ENCODE data around the gene AIG1.
"Not testable (repeated sequence)": the region's sequence is repeated elsewhere in the genome, so short reads cannot be mapped to it uniquely, and the experiment has no call there.

AIG1 gene

DNA sequence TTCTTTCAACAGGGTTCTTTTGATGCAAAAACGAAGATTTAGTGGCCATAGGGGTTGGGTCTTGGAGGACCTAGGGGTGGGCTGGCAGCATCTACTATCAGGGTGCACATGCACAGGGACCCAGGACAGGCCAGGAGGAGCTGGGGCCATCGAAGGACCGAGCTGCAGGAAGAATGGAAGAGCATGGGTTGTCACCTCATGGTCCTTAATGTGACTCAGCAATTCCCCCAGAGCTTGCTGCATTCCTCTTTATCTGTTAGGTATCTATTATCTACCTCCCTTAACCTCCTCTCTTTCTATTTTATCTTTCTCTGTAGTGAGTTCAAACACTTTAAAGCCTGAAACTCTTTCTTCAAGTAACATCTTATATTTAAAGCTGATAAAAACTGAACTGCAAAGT is 167.0 kb downstream of the AIG1 start:
- H3K36me3 ChIP-seq (ENCODE audit: insufficient read depth, low read length): no peaks in the 10 kb centered on the region
- no peak overlapping the region for H3K9ac ChIP-seq (ENCODE audit: low read depth, low read length)
- no peaks in the 10 kb centered on the region for H3K4me1 ChIP-seq (ENCODE audit: insufficient read depth, low read length)
- no peaks in the 10 kb centered on the region for H3K9me3 ChIP-seq (ENCODE audit: control insufficient read depth, insufficient read depth, low read length)

DNA sequence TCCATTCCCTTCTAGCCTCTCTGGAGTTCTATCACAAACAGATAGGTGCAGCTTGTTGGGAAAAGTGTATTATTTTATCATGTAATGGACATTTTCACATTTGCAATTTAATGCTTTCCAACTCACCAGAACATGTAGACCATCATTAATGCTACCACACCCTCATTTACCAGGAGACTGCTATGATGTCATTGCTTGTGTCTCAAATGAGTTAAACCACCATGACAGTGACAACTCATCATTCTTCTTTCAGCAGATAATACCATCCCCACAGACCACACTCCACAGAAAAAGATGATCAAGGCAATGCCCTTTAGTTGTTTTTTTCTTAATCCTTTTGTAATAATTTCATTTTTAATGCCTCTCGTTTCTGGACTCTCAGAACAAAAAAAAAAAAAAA is 168.7 kb downstream of the AIG1 start:
- no peaks in the 10 kb centered on the region for H3K36me3 ChIP-seq (ENCODE audit: insufficient read depth, low read length)
- no peak overlapping the region for H3K9ac ChIP-seq (ENCODE audit: low read depth, low read length)
- H3K9me3 ChIP-seq (ENCODE audit: control insufficient read depth, insufficient read depth, low read length): no peaks in the 10 kb centered on the region
- H3K4me1 ChIP-seq (ENCODE audit: insufficient read depth, low read length): no peaks in the 10 kb centered on the region

DNA sequence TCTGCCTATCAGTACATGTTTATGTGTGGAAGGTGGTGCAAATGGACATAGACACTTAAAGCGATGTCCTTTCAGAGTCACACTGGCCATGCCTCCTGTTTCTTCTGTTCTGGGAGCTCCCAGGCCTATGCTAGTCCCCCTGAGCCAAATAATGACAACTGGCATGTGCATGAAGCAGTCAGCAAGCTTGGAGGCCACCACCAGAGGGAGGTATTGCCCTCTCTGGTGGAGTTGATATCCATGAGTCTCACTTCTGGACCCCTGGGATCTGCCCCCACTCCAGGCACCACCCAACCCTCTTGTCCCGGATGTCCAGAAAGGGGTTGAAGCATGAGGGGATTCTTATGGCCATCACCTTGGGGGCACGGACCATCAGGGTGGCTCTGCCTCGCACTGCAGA is 172.2 kb downstream of the AIG1 start:
- H3K4me1 ChIP-seq (ENCODE audit: insufficient read depth, low read length): no peaks in the 10 kb centered on the region
- no peak overlapping the region for H3K9ac ChIP-seq (ENCODE audit: low read depth, low read length)
- no peaks in the 10 kb centered on the region for H3K9me3 ChIP-seq (ENCODE audit: control insufficient read depth, insufficient read depth, low read length)
- H3K36me3 ChIP-seq (ENCODE audit: insufficient read depth, low read length): no peaks in the 10 kb centered on the region

DNA sequence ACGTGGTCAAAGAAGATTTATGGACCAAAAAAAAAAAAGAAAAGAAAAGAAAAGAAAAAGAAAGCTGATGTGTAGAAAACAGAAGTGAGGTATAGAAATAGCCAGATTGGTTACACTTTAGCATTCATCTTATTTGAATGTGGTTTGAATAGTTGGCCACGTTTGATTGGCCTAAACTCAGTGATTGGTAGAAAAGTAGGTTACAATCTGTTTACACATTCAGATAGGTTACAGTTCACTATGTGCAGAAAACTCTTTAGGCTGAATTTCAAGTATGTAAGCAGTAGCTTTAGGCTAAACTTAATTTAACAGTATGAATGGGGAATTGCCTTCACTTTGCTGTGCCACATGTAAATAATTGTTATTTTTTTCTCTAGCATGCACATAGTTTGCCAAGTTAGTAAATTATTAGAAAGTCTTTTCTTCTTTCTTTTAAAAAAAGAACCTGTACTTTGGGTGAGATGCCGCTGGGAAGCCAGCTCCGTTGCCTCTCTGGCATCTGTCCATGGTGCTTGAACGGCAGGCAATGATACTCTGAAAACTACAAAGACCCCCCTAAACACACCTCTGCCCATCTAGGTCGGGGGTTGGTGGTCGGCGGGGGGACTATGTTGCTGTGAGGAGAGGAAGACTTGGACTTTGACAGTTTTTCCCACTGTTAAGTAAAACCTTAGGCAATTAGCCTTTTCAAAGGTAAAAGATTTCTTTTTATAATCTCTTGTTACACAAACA is 173.0 kb downstream of the AIG1 start:
- H3K4me1 ChIP-seq (ENCODE audit: insufficient read depth, low read length): no peaks in the 10 kb centered on the region
- H3K9ac ChIP-seq (ENCODE audit: low read depth, low read length): no peak overlapping the region
- no peaks in the 10 kb centered on the region for H3K9me3 ChIP-seq (ENCODE audit: control insufficient read depth, insufficient read depth, low read length)
- H3K36me3 ChIP-seq (ENCODE audit: insufficient read depth, low read length): no peaks in the 10 kb centered on the region

DNA sequence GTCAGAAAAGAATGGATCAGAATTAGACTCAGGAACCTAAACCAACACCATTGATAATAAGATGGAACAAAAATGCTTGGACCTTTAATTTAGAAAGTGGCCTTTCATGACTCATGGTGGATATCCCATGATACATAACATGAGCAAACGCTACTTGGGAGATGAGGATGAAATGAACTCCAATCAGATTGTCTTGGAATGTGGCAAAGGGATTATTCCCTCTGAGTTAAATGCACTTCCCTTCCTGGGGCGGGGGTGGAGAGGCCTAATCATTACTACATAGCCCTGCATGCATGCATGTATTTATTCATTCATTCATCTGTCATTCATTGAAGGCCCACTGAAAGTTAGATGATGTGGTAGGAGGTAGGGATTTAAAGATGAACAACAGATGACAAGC is 174.0 kb downstream of the AIG1 start:
- Histone ChIP-seq H3K4me1 (ENCODE audit: insufficient read depth, low read length) (no peaks in the 10 kb centered on the region), H3K9me3 (ENCODE audit: control insufficient read depth, insufficient read depth, low read length) (no peaks in the 10 kb centered on the region), H3K9ac (ENCODE audit: low read depth, low read length) (no peak overlapping the region), H3K36me3 (ENCODE audit: insufficient read depth, low read length) (no peaks in the 10 kb centered on the region)

DNA sequence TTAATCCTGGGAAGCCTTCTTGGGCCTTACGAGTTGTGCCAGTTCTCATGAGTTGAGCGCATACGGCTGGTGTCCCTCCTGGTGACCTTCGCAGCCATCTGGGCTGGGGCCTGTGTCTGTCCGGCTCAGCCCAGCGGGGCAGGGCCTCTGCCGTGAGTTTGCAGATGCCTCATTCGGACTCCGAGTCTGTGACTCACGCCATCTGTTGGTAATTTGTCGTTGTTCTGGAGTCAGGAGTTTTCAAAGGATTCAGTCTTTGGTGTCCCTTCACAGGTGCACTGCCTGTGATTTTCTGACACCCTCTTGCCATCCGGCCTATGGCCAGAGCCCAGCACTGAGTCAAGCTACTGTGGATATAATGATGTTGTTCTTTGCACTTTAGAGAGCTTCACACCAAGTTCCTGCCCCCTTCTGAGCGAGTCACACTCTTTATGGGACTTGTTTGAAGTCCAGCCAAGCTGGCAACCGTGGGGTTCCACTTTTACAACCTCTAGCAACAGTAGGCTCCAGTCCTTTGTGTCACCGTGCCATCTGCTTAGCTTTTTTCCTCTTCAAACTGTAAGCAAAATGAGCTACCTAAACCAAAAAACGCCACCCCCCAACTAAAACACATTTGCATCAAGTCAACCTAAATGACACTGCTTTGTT is 175.6 kb downstream of the AIG1 start:
- Histone ChIP-seq H3K9ac (ENCODE audit: low read depth, low read length) (no peak overlapping the region), H3K4me1 (ENCODE audit: insufficient read depth, low read length) (peaks cover 3% of the 10 kb centered on the region; the same call in 1 of the 2 replicates), H3K36me3 (ENCODE audit: insufficient read depth, low read length) (no peaks in the 10 kb centered on the region), H3K9me3 (ENCODE audit: control insufficient read depth, insufficient read depth, low read length) (no peaks in the 10 kb centered on the region)

DNA sequence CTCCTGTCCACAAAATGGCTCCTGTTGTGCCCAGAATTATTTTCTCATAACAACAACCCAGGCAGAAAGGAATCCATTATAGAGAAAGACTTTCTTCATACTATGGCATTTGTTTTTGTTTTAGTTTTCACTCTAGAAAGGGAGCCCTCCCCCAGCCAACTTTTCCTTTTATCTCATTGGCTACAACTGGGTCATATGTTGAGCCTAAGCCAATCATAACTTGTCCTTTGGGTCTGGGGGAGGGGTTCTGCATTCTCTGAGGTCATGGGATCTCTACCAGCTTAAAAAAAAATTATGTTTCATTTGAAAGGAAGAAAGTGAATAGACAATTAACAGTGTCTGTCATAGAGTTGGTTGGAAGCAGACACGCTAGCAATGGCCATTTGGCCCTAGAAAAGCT is 177.6 kb downstream of the AIG1 start:
- Histone ChIP-seq H3K9ac (ENCODE audit: low read depth, low read length) (no peak overlapping the region), H3K9me3 (ENCODE audit: control insufficient read depth, insufficient read depth, low read length) (no peaks in the 10 kb centered on the region), H3K36me3 (ENCODE audit: insufficient read depth, low read length) (no peaks in the 10 kb centered on the region), H3K4me1 (ENCODE audit: insufficient read depth, low read length) (peaks cover 3% of the 10 kb centered on the region; the same call in 1 of the 2 replicates)

DNA sequence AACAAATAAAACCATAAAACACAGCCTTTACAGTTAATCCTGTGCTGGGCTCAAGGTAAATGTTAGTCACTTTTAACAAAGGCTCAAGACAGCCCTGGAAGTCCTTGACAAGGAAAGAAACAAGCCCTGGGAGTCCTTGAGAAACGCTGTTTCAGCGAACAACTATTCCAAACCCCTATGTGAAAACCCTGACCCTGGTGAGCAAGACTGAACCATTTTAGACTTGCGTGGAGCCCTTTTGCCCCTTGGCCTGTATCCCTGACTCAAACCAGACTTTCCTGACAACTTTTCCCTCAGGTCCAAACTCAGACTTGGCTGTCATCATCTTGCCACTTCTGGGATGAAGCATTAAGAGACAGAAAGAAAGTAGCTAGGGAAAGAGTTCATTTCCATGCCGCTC is 180.4 kb downstream of the AIG1 start:
- peaks cover 3% of the 10 kb centered on the region; the same call in 1 of the 2 replicates for H3K4me1 ChIP-seq (ENCODE audit: insufficient read depth, low read length)
- no peak overlapping the region for H3K9ac ChIP-seq (ENCODE audit: low read depth, low read length)
- 0 out of 2 replicates have a peak, but pooled peaks cover 3% of the 10 kb centered on the region for H3K36me3 ChIP-seq (ENCODE audit: insufficient read depth, low read length)
- no peaks in the 10 kb centered on the region for H3K9me3 ChIP-seq (ENCODE audit: control insufficient read depth, insufficient read depth, low read length)

DNA sequence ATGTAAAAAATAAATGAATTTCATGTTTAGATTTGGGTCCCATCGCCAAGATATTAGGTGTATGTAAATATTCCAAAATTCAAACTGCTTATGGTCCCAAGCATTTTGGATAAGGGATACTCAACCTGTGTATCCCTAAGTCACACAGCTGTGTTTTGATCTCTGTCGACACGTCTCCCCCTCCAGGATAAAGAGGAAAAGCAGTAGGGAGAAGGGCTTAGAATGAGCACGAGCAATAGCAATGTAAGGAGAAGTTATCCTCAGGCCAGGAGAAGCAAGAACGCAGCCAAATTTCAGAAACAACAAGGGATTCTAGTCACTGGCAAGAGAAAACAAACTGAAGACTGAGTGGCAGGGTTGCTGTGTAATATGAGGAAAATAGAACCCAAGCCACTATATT is 181.2 kb downstream of the AIG1 start:
- Histone ChIP-seq H3K36me3 (ENCODE audit: insufficient read depth, low read length) (0 out of 2 replicates have a peak, but pooled peaks cover 3% of the 10 kb centered on the region), H3K4me1 (ENCODE audit: insufficient read depth, low read length) (peaks cover 3% of the 10 kb centered on the region; the same call in 1 of the 2 replicates), H3K9me3 (ENCODE audit: control insufficient read depth, insufficient read depth, low read length) (no peaks in the 10 kb centered on the region), H3K9ac (ENCODE audit: low read depth, low read length) (no peak overlapping the region)

DNA sequence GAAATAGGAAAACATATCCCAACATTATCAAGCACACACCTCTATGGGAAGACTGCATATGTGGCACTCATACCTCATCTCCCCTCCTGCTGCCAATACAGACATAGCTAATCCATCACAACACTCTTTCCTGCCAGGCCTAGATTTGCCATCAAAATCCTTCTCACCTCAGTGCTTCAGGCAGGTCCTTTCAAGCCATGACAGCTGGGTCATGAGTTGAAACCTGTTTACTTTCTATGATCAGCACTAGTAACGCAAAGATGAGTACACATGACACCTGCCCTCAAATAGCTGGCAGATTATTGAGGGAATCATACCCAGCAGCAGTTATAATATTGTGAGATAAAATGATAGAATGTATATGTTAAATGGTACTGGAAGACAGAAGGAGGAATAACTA is 183.1 kb downstream of the AIG1 start:
- Histone ChIP-seq H3K9me3 (ENCODE audit: control insufficient read depth, insufficient read depth, low read length) (no peaks in the 10 kb centered on the region), H3K4me1 (ENCODE audit: insufficient read depth, low read length) (peaks cover 3% of the 10 kb centered on the region; the same call in 1 of the 2 replicates), H3K9ac (ENCODE audit: low read depth, low read length) (no peak overlapping the region), H3K36me3 (ENCODE audit: insufficient read depth, low read length) (0 out of 2 replicates have a peak, but pooled peaks cover 3% of the 10 kb centered on the region)

DNA sequence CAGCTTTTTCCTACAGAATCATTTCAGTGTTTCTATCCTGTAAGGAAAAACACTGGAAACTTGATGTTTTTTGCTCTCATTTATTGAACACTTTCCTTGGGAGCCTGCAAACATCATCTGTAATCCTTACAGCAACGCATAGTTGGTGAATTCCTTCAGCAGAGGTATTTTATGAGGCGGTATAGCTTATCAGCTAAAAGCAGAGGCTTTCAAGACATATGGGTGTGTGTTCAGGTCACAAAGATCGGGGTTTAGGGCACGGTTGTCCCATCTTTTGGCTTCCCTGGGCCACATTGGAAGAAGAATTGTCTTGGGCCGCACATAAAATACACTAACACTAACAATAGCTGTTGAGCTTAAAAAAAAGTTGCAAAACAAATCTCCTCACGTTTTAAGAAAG is 185.0 kb downstream of the AIG1 start:
- H3K9ac ChIP-seq (ENCODE audit: low read depth, low read length): no peak overlapping the region
- 0 out of 2 replicates have a peak, but pooled peaks cover 3% of the 10 kb centered on the region for H3K36me3 ChIP-seq (ENCODE audit: insufficient read depth, low read length)
- H3K9me3 ChIP-seq (ENCODE audit: control insufficient read depth, insufficient read depth, low read length): no peaks in the 10 kb centered on the region
- peaks cover 3% of the 10 kb centered on the region; the same call in 1 of the 2 replicates for H3K4me1 ChIP-seq (ENCODE audit: insufficient read depth, low read length)

DNA sequence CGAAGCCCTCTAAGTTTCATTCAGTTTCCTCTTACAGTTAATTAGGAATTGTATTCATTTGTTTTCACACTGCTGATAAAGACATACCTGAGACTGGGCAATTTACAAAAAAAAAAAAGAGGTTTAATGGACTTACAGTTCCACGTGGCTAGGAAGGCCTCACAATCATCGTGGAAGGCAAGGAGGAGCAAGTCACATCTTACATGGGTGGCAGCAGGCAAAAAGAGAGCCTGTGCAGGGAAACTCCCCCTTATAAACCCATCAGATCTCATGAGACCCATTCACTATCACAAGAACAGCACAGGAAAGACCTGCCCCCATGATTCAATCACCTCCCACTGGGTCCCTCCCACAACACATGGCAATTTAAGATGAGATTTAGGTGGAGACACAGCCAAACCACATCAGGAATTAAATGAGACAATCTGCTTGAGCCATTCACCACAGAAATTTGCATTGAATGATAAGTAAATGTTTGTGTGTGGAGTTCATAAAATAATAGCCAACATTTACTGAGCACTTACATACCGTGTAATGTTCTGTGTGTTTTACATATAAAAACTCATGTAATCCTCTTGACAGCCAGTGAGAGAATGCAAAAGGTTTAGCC is 185.6 kb downstream of the AIG1 start:
- H3K9me3 ChIP-seq (ENCODE audit: control insufficient read depth, insufficient read depth, low read length); H3K4me1 ChIP-seq (ENCODE audit: insufficient read depth, low read length); H3K36me3 ChIP-seq (ENCODE audit: insufficient read depth, low read length); H3K9ac ChIP-seq (ENCODE audit: low read depth, low read length): not testable (repeated sequence)

DNA sequence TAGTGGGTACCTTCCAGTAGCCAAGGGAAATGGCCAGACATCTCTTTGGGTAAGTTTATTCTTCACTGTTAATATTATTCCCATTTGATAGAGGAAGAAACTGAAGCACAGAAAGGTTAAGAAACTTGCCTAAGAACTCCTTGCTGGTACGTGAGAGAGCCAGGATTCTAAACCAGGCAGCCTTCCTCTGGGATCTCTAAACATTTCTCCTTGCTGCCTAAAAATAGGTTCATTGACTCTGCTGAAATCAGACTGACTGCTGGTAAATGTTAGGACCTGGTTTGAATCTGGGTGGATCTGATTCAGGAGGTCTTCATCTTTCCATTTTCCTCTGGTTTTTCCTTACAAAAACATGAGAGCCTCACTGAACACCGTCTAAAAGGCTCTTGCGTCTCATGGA is 186.9 kb downstream of the AIG1 start:
- no peaks in the 10 kb centered on the region for H3K4me1 ChIP-seq (ENCODE audit: insufficient read depth, low read length)
- H3K9ac ChIP-seq (ENCODE audit: low read depth, low read length): no peak overlapping the region
- H3K36me3 ChIP-seq (ENCODE audit: insufficient read depth, low read length): 0 out of 2 replicates have a peak, but pooled peaks cover 3% of the 10 kb centered on the region
- no peaks in the 10 kb centered on the region for H3K9me3 ChIP-seq (ENCODE audit: control insufficient read depth, insufficient read depth, low read length)

DNA sequence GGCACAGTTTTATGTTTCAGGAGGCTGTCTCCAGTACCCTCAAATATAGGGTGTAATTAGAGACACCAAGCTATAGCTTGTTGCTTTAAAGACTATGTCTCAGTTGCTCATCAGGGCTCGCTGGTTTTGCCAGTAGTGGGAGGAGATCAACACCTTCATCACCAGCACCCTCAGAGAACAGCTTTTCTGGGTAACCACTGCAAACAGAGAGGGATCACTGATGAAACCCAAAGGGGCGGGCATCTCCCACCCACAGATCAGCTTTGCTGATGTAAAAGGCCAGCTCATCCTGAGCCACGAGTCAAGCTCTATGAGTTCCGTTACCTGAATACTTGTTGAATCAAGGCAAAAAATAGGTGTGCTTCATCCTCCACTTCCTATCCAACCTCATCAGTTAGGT is 187.7 kb downstream of the AIG1 start:
- 0 out of 2 replicates have a peak, but pooled peaks cover 3% of the 10 kb centered on the region for H3K36me3 ChIP-seq (ENCODE audit: insufficient read depth, low read length)
- no peak overlapping the region for H3K9ac ChIP-seq (ENCODE audit: low read depth, low read length)
- H3K4me1 ChIP-seq (ENCODE audit: insufficient read depth, low read length): no peaks in the 10 kb centered on the region
- H3K9me3 ChIP-seq (ENCODE audit: control insufficient read depth, insufficient read depth, low read length): no peaks in the 10 kb centered on the region

DNA sequence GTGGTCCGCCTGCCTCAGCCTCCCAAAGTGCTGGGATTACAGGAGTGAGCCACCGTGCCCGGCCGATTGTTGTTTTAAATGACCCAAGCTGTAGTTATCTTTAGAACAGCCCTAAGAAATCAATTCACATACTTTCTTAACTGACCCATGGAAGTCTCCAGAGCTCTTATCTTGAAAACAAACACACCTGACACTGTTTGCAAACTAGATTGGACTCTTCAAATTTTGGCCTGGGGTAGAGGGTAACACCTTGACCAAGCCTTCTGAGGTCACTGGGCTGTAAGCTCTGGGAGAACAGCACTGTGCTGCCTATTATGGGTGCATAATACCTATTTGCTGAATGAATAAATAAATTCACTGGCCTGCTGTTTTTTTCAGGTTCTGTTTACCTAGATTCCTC is 190.6 kb downstream of the AIG1 start:
- no peaks in the 10 kb centered on the region for H3K9me3 ChIP-seq (ENCODE audit: control insufficient read depth, insufficient read depth, low read length)
- H3K4me1 ChIP-seq (ENCODE audit: insufficient read depth, low read length): no peaks in the 10 kb centered on the region
- H3K9ac ChIP-seq (ENCODE audit: low read depth, low read length): no peak overlapping the region
- H3K36me3 ChIP-seq (ENCODE audit: insufficient read depth, low read length): no peaks in the 10 kb centered on the region

Data from ES-I3 (cell line).